Suprapubic skin (tissue), 4 donors: Measurements from ENCODE around the gene RBM4B. TPM values are rescaled to one million over a fixed set of nuclear protein-coding genes. Genes with fewer than 3 reads are reported as not detected.

Experiments used
- DNase-seq, 2 donors: peaks; one replicate each; pipeline ENCODE4 v3.0.0-alpha.2; 2019; ENCODE audit warnings: low spot score in 2 of 2
- H3K27ac ChIP-seq: fragments of 200-600 bp; sonication (generic); one replicate; pipeline ENCODE4 v1.5.1; 2019
- H3K27me3 ChIP-seq: fragments of 200-600 bp; sonication (generic); one replicate; pipeline ENCODE4 v1.5.1; 2019
- H3K36me3 ChIP-seq: fragments of 200-600 bp; sonication (generic); one replicate; pipeline ENCODE4 v1.5.1; 2019
- H3K4me1 ChIP-seq: fragments of 200-600 bp; sonication (generic); one replicate; pipeline ENCODE4 v1.5.1; 2019
- H3K4me3 ChIP-seq: fragments of 200-600 bp; sonication (generic); one replicate; pipeline ENCODE4 v1.5.1; 2019; ENCODE audit warnings: mild to moderate bottlenecking
- H3K9me3 ChIP-seq: fragments of 200-600 bp; sonication (generic); one replicate; pipeline ENCODE4 v1.5.1; 2019
- EP300 ChIP-seq: sonication (generic); formaldehyde crosslinking; IDR thresholded peaks from one replicate; pipeline ENCODE4 v1.6.1; 2017; ENCODE audit warnings: antibody characterized with exemption
- POLR2A ChIP-seq, 2 donors: fragments of 450-650 bp; IDR thresholded peaks; one replicate each; pipeline ENCODE4 v1.6.1; 2017; ENCODE audit warnings: antibody characterized with exemption in 2 of 2, mild to moderate bottlenecking in 2 of 2, moderate library complexity in 2 of 2
- POLR2AphosphoS5 ChIP-seq, 3 donors: sonication (generic); formaldehyde crosslinking; IDR thresholded peaks; one replicate each; pipeline ENCODE4 v1.6.1; 2017; ENCODE audit warnings: antibody characterized with exemption in 3 of 3
- WGBS: methylation state at CpG from one replicate; pipeline ENCODE4 v1.1.5; 2018; 5-methylcytosine and 5-hydroxymethylcytosine counted together
- total RNA-seq, 4 donors: library from RNA; depleted of rRNA; stranded (reverse); fragments of >200 nt; gene quantifications; one replicate each; pipeline ENCODE4 v1.1.0, GENCODE V29; 2016
- TF ChIP-seq, protein P1 (sequence below), 2 donors: fragments of 200-600 bp in 1 of 2; fragments of 450-650 bp in 1 of 2; sonication (generic) in 1 of 2; IDR thresholded peaks; one replicate each; pipeline ENCODE4 v1.5.1; 2016 to 2019; ENCODE audit warnings: antibody characterized with exemption in 2 of 2, mild to moderate bottlenecking in 1 of 2, moderate library complexity in 1 of 2

RBM4B gene
- total RNA-seq, 4 donors from 2014 or later, result 16.7 to 27.1 (median 22.0) TPM

DNA sequence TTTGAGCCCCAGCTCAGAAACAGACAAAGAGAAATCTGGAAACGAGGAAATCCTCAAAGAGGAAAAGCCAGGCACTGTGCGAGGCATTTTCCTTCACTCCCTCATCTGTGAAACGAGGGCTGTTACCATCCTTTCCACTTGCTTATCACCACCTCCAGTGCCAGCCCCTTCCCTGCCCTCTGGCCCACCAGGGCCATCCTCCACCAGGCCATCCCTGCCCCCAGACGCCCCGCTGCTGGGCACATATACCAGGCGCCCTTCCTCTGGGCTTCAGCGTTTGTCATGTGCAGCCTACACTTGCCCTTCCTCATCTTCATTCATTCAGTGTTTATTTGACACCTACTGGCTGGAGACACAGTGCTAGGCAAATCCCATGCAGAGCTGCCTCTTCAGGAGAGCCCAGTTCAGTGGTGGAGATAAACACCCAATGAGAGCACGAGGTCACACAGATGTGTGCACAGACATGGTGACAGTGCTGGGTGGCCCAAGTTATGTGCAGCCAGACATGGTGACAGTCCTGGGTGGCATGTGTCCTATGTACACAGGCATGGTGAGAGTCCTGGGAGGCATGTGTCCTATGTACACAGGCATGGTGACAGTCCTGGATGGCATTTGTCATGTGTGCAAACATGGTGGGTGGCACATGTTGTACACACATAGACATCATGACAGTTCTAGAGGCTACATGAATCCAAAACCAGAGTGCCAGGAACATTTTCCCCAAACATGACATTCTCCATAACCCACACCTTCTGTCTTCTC, 41.6 kb upstream of the RBM4B start:
- H3K36me3 ChIP-seq, result peaks cover 14% of the 10 kb centered on the region
- no peak for TF ChIP-seq POLR2AphosphoS5 (IDR thresholded peaks at IDR 0.05)
- no peak for TF ChIP-seq EP300
- TF ChIP-seq, protein P1, sequence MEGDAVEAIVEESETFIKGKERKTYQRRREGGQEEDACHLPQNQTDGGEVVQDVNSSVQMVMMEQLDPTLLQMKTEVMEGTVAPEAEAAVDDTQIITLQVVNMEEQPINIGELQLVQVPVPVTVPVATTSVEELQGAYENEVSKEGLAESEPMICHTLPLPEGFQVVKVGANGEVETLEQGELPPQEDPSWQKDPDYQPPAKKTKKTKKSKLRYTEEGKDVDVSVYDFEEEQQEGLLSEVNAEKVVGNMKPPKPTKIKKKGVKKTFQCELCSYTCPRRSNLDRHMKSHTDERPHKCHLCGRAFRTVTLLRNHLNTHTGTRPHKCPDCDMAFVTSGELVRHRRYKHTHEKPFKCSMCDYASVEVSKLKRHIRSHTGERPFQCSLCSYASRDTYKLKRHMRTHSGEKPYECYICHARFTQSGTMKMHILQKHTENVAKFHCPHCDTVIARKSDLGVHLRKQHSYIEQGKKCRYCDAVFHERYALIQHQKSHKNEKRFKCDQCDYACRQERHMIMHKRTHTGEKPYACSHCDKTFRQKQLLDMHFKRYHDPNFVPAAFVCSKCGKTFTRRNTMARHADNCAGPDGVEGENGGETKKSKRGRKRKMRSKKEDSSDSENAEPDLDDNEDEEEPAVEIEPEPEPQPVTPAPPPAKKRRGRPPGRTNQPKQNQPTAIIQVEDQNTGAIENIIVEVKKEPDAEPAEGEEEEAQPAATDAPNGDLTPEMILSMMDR (IDR thresholded peaks at IDR 0.05), result no peak
- no peak for TF ChIP-seq POLR2A (IDR thresholded peaks at IDR 0.05)
- H3K4me1 ChIP-seq, result peaks cover 38% of the 10 kb centered on the region
- no peaks in the 10 kb centered on the region for H3K9me3 ChIP-seq
- DNase-seq, result no peak
- 70% methylated on average over 8 of the region's 8 CpGs for WGBS
- H3K4me3 ChIP-seq, result peak overlapping the region; percentile 43
- peak overlapping the region; percentile 88 for H3K27ac ChIP-seq
- no peaks in the 10 kb centered on the region for H3K27me3 ChIP-seq

DNA sequence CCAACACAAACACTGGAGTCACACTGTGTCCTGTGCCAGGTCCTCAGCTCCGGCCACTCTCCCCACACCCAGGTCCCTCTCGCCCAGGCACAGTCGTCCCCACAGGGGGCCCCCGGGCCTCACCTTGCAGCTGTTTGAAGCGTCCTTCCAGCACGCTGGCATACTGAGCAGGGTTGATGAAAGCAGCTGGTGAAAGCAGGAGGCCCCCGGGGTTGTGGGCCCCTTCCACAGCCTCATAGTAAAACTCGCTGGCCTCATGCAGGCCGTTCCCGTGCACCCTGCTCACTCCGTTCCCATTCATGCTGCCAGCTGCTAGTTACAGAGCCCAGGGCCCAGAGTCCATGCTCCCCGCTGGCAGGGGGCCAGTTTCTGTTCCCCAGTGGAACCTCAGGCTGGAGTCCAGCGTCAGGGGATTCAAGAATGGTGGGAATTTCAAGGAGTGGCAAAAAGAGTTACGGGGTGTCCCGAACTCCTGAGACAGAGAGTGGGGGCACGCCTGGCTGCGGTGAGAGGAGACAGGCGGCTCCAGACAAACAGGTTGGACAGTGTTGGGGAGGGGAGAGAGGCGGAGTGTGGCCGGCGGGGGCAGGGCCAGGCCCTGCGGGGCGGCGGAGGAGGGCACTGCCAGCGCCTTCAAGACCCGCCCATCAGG, 40.8 kb upstream of the RBM4B start:
- DNase-seq, result no peak
- Histone ChIP-seq H3K27ac (peak overlapping the region; percentile 88), H3K4me1 (peaks cover 38% of the 10 kb centered on the region), H3K27me3 (no peaks in the 10 kb centered on the region), H3K9me3 (no peaks in the 10 kb centered on the region), H3K36me3 (peaks cover 22% of the 10 kb centered on the region), H3K4me3 (peak overlapping the region; percentile 43)
- 37% methylated on average over 19 of the region's 26 CpGs for WGBS
- TF ChIP-seq POLR2A (IDR thresholded peaks at IDR 0.05) (no peak), EP300 (no peak), POLR2AphosphoS5 (IDR thresholded peaks at IDR 0.05) (no peak)
- TF ChIP-seq, protein P1 (IDR thresholded peaks at IDR 0.05), result no peak

GRCh38 chr11:66717925-66718319, 40.2 kb upstream of the RBM4B start:
- Histone ChIP-seq H3K27me3 (no peaks in the 10 kb centered on the region), H3K4me1 (peaks cover 35% of the 10 kb centered on the region), H3K4me3 (peak overlapping the region; percentile 43), H3K27ac (peak overlapping the region; percentile 88), H3K36me3 (peaks cover 28% of the 10 kb centered on the region), H3K9me3 (no peaks in the 10 kb centered on the region)
- TF ChIP-seq, protein P1 (IDR thresholded peaks at IDR 0.05), result no peak
- TF ChIP-seq EP300 (no peak), POLR2A (IDR thresholded peaks at IDR 0.05) (no peak), POLR2AphosphoS5 (IDR thresholded peaks at IDR 0.05) (no peak)
- DNase-seq, result no peak
- WGBS, result 57% methylated on average over 14 of the region's 14 CpGs

DNA sequence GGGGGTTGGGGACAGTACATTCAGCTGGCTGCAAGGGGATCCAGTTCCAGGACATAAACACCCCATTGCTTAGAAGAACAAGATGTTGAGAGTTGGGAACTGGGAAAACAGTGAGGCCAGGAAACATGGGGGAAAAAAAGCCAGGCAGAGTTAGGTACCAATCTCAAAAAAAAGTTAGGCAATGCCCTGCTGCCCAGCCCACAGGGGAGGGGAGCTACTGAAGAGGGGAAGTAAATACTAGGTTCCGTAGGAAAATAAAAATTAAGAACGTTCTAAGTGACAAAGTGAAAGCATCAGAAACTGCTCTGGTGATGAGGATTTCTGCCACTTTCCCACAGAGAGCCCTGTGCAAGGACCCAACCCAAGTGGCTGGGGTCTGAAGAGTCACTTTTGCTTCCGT, 39.3 kb upstream of the RBM4B start:
- no peaks in the 10 kb centered on the region for H3K9me3 ChIP-seq
- 45% methylated on average over 3 of the region's 3 CpGs for WGBS
- no peak for DNase-seq
- no peaks in the 10 kb centered on the region for H3K27me3 ChIP-seq
- H3K4me3 ChIP-seq, result peak overlapping the region; percentile 43
- TF ChIP-seq POLR2A (IDR thresholded peaks at IDR 0.05), result no peak
- TF ChIP-seq, protein P1 (IDR thresholded peaks at IDR 0.05), result no peak
- TF ChIP-seq EP300, result no peak
- TF ChIP-seq POLR2AphosphoS5 (IDR thresholded peaks at IDR 0.05), result no peak
- peaks cover 37% of the 10 kb centered on the region for H3K36me3 ChIP-seq
- peak overlapping the region; percentile 88 for H3K27ac ChIP-seq
- H3K4me1 ChIP-seq, result peaks cover 35% of the 10 kb centered on the region

DNA sequence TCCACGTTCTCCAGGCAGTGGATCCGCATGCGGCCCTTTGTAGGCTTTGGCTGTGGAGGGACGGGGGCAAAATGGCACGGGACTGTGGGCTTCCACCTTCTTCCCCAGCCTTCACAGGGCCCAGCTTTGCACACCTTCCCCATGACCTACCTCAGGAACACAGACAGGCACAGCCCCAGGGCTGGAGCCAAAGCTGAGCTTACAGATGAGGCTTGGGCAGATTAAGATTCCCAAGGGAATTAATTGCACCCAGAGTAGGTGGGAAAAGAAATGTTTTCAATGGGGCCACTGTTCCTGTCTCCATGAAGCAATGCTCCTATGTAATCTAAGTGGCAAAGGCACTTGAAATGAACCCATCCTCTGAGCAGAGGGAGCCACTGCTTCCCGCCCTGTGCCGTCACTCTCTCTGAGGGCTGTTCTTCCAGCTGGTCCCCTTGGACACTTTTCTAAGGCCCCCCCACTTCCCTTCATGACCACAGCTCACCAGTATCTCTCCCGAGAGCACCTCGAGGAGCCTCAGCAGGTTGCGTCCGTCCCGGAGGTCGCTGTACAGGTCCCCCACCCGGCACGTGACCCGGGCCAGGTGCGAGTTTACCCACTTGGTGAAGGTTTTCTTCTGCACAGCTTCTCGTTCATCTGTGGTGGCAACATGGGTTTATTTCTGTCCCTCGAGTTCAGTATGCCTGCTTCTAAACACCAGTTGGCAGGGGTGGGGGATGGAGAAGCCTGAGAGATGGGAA, 37.8 kb upstream of the RBM4B start:
- Histone ChIP-seq H3K27ac (no peak overlapping the region), H3K9me3 (no peaks in the 10 kb centered on the region), H3K4me3 (no peak overlapping the region), H3K36me3 (peaks cover 45% of the 10 kb centered on the region), H3K27me3 (no peaks in the 10 kb centered on the region), H3K4me1 (peaks cover 28% of the 10 kb centered on the region)
- DNase-seq, result no peak
- TF ChIP-seq POLR2A (IDR thresholded peaks at IDR 0.05) (no peak), POLR2AphosphoS5 (IDR thresholded peaks at IDR 0.05) (no peak), EP300 (no peak)
- TF ChIP-seq, protein P1 (IDR thresholded peaks at IDR 0.05), result no peak
- 93% methylated on average over 16 of the region's 19 CpGs for WGBS
